ENCODE results near the gene AKAP11. TPM values are rescaled to one million over a fixed set of nuclear protein-coding genes. Genes with fewer than 3 reads are reported as not detected.

AKAP11 gene
- polyA plus RNA-seq, 1 donor (not counting 4 experiments of a cell fraction or from before 2014, with no cell fraction given): 17.4 TPM

DNA sequence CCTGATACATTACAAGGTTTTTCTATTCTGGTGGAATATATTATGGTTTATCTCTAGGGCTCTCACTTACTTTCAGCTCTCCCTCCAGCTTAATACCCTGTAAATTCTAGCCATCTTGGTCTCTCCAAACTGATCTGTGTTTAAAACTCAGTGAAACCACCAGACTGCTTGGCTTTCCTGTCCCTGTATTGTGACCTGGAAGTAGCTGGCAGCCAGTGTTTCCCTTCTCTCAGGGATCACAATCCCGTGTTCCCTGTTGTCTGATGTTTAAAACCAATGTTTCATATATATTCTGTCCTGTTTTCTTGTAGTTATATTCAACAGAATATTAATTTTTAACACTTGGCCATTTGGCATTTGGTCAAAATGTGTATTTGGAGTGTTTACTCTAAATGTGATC lies 8.0 kb downstream of the AKAP11 start:
- Histone ChIP-seq H3K36me3 (ENCODE audit: control insufficient read depth in 2 of 2, extremely low read depth in 1 of 2, insufficient read depth in 2 of 2, low read length in 2 of 2) (no peaks in the 10 kb centered on the region), H3K9me3 (ENCODE audit: control insufficient read depth, low read depth, low read length) (no peaks in the 10 kb centered on the region), H3K4me1 (ENCODE audit: control insufficient read depth, extremely low read depth, insufficient read depth, low read length) (peaks cover 8% of the 10 kb centered on the region), H4K20me1 (ENCODE audit: control insufficient read depth, extremely low read depth, insufficient read depth, low read length) (no peaks in the 10 kb centered on the region), H3K79me2 (ENCODE audit: control insufficient read depth, insufficient read depth, low read length) (peaks cover 12% of the 10 kb centered on the region), H3K4me2 (ENCODE audit: control insufficient read depth, extremely low read depth, insufficient read depth, low read depth, low read length) (no peak overlapping the region), H3K9me1 (ENCODE audit: control insufficient read depth, extremely low read depth, insufficient read depth, low read length) (no peaks in the 10 kb centered on the region), H3K9ac (ENCODE audit: control insufficient read depth, extremely low read depth, insufficient read depth, low read length) (no peak overlapping the region), H2AFZ (ENCODE audit: control insufficient read depth, low read length) (no peak overlapping the region), H3K27me3 (ENCODE audit: control insufficient read depth, extremely low read depth, insufficient read depth, low read length) (no peaks in the 10 kb centered on the region), H3K27ac (ENCODE audit: control insufficient read depth, insufficient read depth, low read length) (no peak overlapping the region), H3K4me3 (ENCODE audit: control insufficient read depth in 2 of 3, extremely low read depth in 1 of 3, insufficient read depth in 2 of 3, low read depth in 1 of 3, low read length in 3 of 3) (no peak overlapping the region)
- TF ChIP-seq, protein P1, sequence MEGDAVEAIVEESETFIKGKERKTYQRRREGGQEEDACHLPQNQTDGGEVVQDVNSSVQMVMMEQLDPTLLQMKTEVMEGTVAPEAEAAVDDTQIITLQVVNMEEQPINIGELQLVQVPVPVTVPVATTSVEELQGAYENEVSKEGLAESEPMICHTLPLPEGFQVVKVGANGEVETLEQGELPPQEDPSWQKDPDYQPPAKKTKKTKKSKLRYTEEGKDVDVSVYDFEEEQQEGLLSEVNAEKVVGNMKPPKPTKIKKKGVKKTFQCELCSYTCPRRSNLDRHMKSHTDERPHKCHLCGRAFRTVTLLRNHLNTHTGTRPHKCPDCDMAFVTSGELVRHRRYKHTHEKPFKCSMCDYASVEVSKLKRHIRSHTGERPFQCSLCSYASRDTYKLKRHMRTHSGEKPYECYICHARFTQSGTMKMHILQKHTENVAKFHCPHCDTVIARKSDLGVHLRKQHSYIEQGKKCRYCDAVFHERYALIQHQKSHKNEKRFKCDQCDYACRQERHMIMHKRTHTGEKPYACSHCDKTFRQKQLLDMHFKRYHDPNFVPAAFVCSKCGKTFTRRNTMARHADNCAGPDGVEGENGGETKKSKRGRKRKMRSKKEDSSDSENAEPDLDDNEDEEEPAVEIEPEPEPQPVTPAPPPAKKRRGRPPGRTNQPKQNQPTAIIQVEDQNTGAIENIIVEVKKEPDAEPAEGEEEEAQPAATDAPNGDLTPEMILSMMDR (optimal IDR thresholded peaks at IDR 0.05 in 1 of 3, IDR thresholded peaks at IDR 0.05 in 1 of 3, conservative IDR thresholded peaks at IDR 0.05 in 1 of 3; ENCODE audit: extremely low read depth in 1 of 3, insufficient read depth in 2 of 3, low read length in 3 of 3): no peak
- no peak for TF ChIP-seq EZH2 (IDR thresholded peaks at IDR 0.05; ENCODE audit: low read length)
- no peak for DNase-seq (ENCODE audit: low read depth, low spot score)
- dilution Hi-C loops (cut with MboI; ENCODE audit: extremely low pct_ligation_motif_present, low sequenced_read_pairs): no loop called here
- no peak for FAIRE-seq

DNA sequence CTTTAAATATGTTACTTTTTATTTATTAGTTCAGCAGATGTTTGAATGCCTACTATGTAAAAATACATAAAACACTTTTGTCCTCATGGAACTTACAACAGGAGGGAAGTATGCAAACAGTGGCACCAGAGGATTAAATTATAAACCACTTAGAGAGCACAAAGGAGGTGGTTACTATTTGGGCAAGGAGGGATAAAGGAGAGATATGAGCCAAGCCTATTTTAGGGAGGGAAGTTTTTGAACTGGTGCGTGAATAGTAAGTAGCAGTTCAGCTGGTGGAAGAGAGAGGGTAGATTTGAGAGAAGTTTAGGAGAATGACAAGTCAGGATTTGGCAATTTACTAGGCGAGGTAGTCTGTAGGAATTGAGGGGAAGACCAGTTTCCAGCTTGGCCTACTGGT lies 8.6 kb downstream of the AKAP11 start:
- no peak for FAIRE-seq
- no peaks in the 10 kb centered on the region for H3K9me3 ChIP-seq (ENCODE audit: control insufficient read depth, low read depth, low read length)
- peaks cover 10% of the 10 kb centered on the region for H3K79me2 ChIP-seq (ENCODE audit: control insufficient read depth, insufficient read depth, low read length)
- TF ChIP-seq, protein P1 (optimal IDR thresholded peaks at IDR 0.05 in 1 of 3, IDR thresholded peaks at IDR 0.05 in 1 of 3, conservative IDR thresholded peaks at IDR 0.05 in 1 of 3; ENCODE audit: extremely low read depth in 1 of 3, insufficient read depth in 2 of 3, low read length in 3 of 3): no peak
- no peak for TF ChIP-seq EZH2 (IDR thresholded peaks at IDR 0.05; ENCODE audit: low read length)
- dilution Hi-C loops (cut with MboI; ENCODE audit: extremely low pct_ligation_motif_present, low sequenced_read_pairs): no loop called here
- no peaks in the 10 kb centered on the region for H3K27me3 ChIP-seq (ENCODE audit: control insufficient read depth, extremely low read depth, insufficient read depth, low read length)
- H3K36me3 ChIP-seq (ENCODE audit: control insufficient read depth in 2 of 2, extremely low read depth in 1 of 2, insufficient read depth in 2 of 2, low read length in 2 of 2): no peaks in the 10 kb centered on the region
- no peak overlapping the region for H3K4me2 ChIP-seq (ENCODE audit: control insufficient read depth, extremely low read depth, insufficient read depth, low read depth, low read length)
- no peak overlapping the region for H2AFZ ChIP-seq (ENCODE audit: control insufficient read depth, low read length)
- H3K9me1 ChIP-seq (ENCODE audit: control insufficient read depth, extremely low read depth, insufficient read depth, low read length): no peaks in the 10 kb centered on the region
- peaks cover 3% of the 10 kb centered on the region for H3K4me1 ChIP-seq (ENCODE audit: control insufficient read depth, extremely low read depth, insufficient read depth, low read length)
- H4K20me1 ChIP-seq (ENCODE audit: control insufficient read depth, extremely low read depth, insufficient read depth, low read length): no peaks in the 10 kb centered on the region
- no peak for DNase-seq (ENCODE audit: low read depth, low spot score)
- no peak overlapping the region for H3K4me3 ChIP-seq (ENCODE audit: control insufficient read depth in 2 of 3, extremely low read depth in 1 of 3, insufficient read depth in 2 of 3, low read depth in 1 of 3, low read length in 3 of 3)
- no peak overlapping the region for H3K9ac ChIP-seq (ENCODE audit: control insufficient read depth, extremely low read depth, insufficient read depth, low read length)
- H3K27ac ChIP-seq (ENCODE audit: control insufficient read depth, insufficient read depth, low read length): no peak overlapping the region
